Breast epithelium (tissue), 4 donors: ENCODE results near the gene SIVA1. TPM values are rescaled to one million over a fixed set of nuclear protein-coding genes. Genes with fewer than 3 reads are reported as not detected.

Experiments
- DNase-seq, 2 donors: peaks; one replicate each; pipeline ENCODE4 v3.0.0-alpha.2; 2019; ENCODE audit warnings: low spot score in 2 of 2
- H3K27ac ChIP-seq, 2 donors: fragments of 200-600 bp; sonication (generic) in 1 of 2; one replicate each; pipeline ENCODE4 v1.5.1; 2016 to 2019; ENCODE audit warnings: mild to moderate bottlenecking in 1 of 2
- H3K27me3 ChIP-seq, 2 donors: fragments of 200-600 bp; sonication (generic) in 1 of 2; one replicate each; pipeline versions ENCODE4 v1.5.1 to v1.6.0; 2017 to 2019; ENCODE audit warnings: control low read depth in 1 of 2, mild to moderate bottlenecking in 1 of 2
- H3K36me3 ChIP-seq: fragments of 200-600 bp; one replicate; pipeline ENCODE4 v1.5.1; 2019
- H3K4me1 ChIP-seq, 2 donors: fragments of 200-600 bp; sonication (generic); one replicate each; pipeline ENCODE4 v1.5.1; 2016 to 2019; ENCODE audit warnings: control low read depth in 1 of 2
- H3K4me3 ChIP-seq, 3 donors: fragments of 200-600 bp; sonication (generic); 1 replicate in 2 of 3; 2 replicates in 1 of 3; pipeline ENCODE4 v1.5.1; 2016 to 2019; ENCODE audit warnings: mild to moderate bottlenecking in 3 of 3, moderate library complexity in 2 of 3
- H3K9me3 ChIP-seq, 2 donors: fragments of 200-600 bp; sonication (generic) in 1 of 2; one replicate each; pipeline ENCODE4 v1.5.1; 2016 to 2019; ENCODE audit warnings: control low read depth in 1 of 2
- CTCF ChIP-seq, 3 donors: fragments of 450-650 bp; IDR thresholded peaks; one replicate each; pipeline ENCODE4 v1.5.1; 2016 to 2017; ENCODE audit warnings: antibody characterized with exemption in 3 of 3, mild to moderate bottlenecking in 3 of 3, moderate library complexity in 3 of 3
- POLR2A ChIP-seq: fragments of 450-650 bp; IDR thresholded peaks from one replicate; pipeline ENCODE4 v1.6.1; 2016; ENCODE audit warnings: antibody characterized with exemption, mild to moderate bottlenecking, moderate library complexity
- POLR2AphosphoS5 ChIP-seq, 3 donors: sonication (generic); formaldehyde crosslinking; IDR thresholded peaks; one replicate each; pipeline ENCODE4 v1.6.1; 2017; ENCODE audit warnings: antibody characterized with exemption in 3 of 3
- intact Hi-C: fragments of 100-400 bp; cut with DNase I; formaldehyde crosslinking; loops from one replicate; pipeline ENCODE4 v1.15.1; 2023; ENCODE audit warnings: low total_unique reads
- total RNA-seq, 3 donors: library from RNA; depleted of rRNA; stranded (reverse); fragments of >200 nt; gene quantifications; one replicate each; pipeline ENCODE4 v1.1.0, GENCODE V29; 2016

SIVA1 gene
- total RNA-seq, 3 donors from 2014 or later: 181 to 225 (median 223) TPM

- Histone ChIP-seq H3K4me1 (no peaks in the 10 kb centered on the region), H3K36me3 (no peaks in the 10 kb centered on the region), H3K27ac (no peak overlapping the region), H3K27me3 (no peaks in the 10 kb centered on the region), H3K9me3 (no peaks in the 10 kb centered on the region), H3K4me3 (no peak overlapping the region)
- no peak for DNase-seq
- intact Hi-C loops: no loop called here
- TF ChIP-seq POLR2AphosphoS5 (IDR thresholded peaks at IDR 0.05): no peak
- no peak for TF ChIP-seq POLR2A
These were observed 7.5 kb upstream of the SIVA1 start for GRCh38 chr14:104745431-104745830.

- no peak for DNase-seq
- H3K4me1 ChIP-seq: no peaks in the 10 kb centered on the region
- H3K36me3 ChIP-seq: no peaks in the 10 kb centered on the region
- intact Hi-C loops: no loop called here
- H3K27me3 ChIP-seq: no peaks in the 10 kb centered on the region
- H3K4me3 ChIP-seq: no peak overlapping the region
- TF ChIP-seq POLR2A (no peak), CTCF (IDR thresholded peaks at IDR 0.05) (no peak)
- H3K27ac ChIP-seq: no peak overlapping the region
- H3K9me3 ChIP-seq: no peaks in the 10 kb centered on the region
These were observed 6.8 kb upstream of the SIVA1 start for GRCh38 chr14:104746071-104746545.

GRCh38 chr14:104746934-104747481, 5.9 kb upstream of the SIVA1 start:
- peaks cover 0 to under 1% of the 10 kb centered on the region in 2 donors for H3K4me1 ChIP-seq
- intact Hi-C loops: no loop called here
- no peak overlapping the region for H3K4me3 ChIP-seq
- no peak for DNase-seq
- H3K27me3 ChIP-seq: no peaks in the 10 kb centered on the region
- TF ChIP-seq POLR2AphosphoS5 (IDR thresholded peaks at IDR 0.05): no peak
- no peak for TF ChIP-seq CTCF (IDR thresholded peaks at IDR 0.05)
- TF ChIP-seq POLR2A: no peak
- H3K36me3 ChIP-seq: no peaks in the 10 kb centered on the region
- H3K9me3 ChIP-seq: no peaks in the 10 kb centered on the region
- no peak overlapping the region for H3K27ac ChIP-seq

GRCh38 chr14:104747876-104748275, 5.1 kb upstream of the SIVA1 start:
- TF ChIP-seq CTCF (IDR thresholded peaks at IDR 0.05): no peak
- no peak for TF ChIP-seq POLR2AphosphoS5 (IDR thresholded peaks at IDR 0.05)
- no peak for TF ChIP-seq POLR2A
- Histone ChIP-seq H3K27ac (no peak overlapping the region), H3K4me1 (peaks cover 0 to 3% of the 10 kb centered on the region in 2 donors), H3K4me3 (no peak overlapping the region), H3K36me3 (no peaks in the 10 kb centered on the region), H3K9me3 (no peaks in the 10 kb centered on the region), H3K27me3 (no peaks in the 10 kb centered on the region)
- intact Hi-C loops: no loop called here
- DNase-seq: no peak

- no peaks in the 10 kb centered on the region for H3K9me3 ChIP-seq
- H3K4me3 ChIP-seq: no peak overlapping the region
- H3K36me3 ChIP-seq: no peaks in the 10 kb centered on the region
- no peak overlapping the region for H3K27ac ChIP-seq
- no peaks in the 10 kb centered on the region for H3K27me3 ChIP-seq
- H3K4me1 ChIP-seq: peaks cover 3 to 5% of the 10 kb centered on the region in 2 donors
- no peak for DNase-seq
- TF ChIP-seq POLR2A: no peak
- TF ChIP-seq CTCF (IDR thresholded peaks at IDR 0.05): no peak
- TF ChIP-seq POLR2AphosphoS5 (IDR thresholded peaks at IDR 0.05): no peak
- intact Hi-C loops: no loop called here
These were observed 3.8 kb upstream of the SIVA1 start for GRCh38 chr14:104749111-104749649.
